Testis (tissue), 5 donors: ENCODE measurements around the gene TGFBI. TPM values are rescaled to one million over a fixed set of nuclear protein-coding genes. Genes with fewer than 3 reads are reported as not detected.

Source experiments
- DNase-seq: peaks from one replicate; pipeline ENCODE4 v3.0.0-alpha.2; 2019
- H3K27ac ChIP-seq, 2 donors: fragments of 200-600 bp; sonication (generic); one replicate each; pipeline ENCODE4 v1.5.1; 2019
- H3K27me3 ChIP-seq: fragments of 200-600 bp; sonication (generic); one replicate; pipeline ENCODE4 v1.5.1; 2019
- H3K36me3 ChIP-seq: fragments of 200-600 bp; sonication (generic); one replicate; pipeline ENCODE4 v1.5.1; 2017; ENCODE audit warnings: low read depth; ENCODE audit errors: missing control alignments
- H3K4me1 ChIP-seq: fragments of 200-600 bp; sonication (generic); one replicate; pipeline ENCODE4 v1.5.1; 2019
- H3K4me3 ChIP-seq, 2 donors: fragments of 200-600 bp; sonication (generic); one replicate each; pipeline ENCODE4 v1.5.1; 2017 to 2019
- H3K9me3 ChIP-seq: fragments of 200-600 bp; sonication (generic); one replicate; pipeline ENCODE4 v1.5.1; 2017
- CTCF ChIP-seq, 3 experiments: fragments of 450-650 bp in 2 of 3; fragments of 200-600 bp in 1 of 3; sonication (generic) in 1 of 3; IDR thresholded peaks; one replicate each; pipeline ENCODE4 v1.5.1; 2016 to 2019; ENCODE audit warnings: antibody characterized with exemption in 3 of 3, mild to moderate bottlenecking in 2 of 3, moderate library complexity in 1 of 3
- POLR2A ChIP-seq: fragments of 450-650 bp; IDR thresholded peaks from one replicate; pipeline ENCODE4 v1.6.1; 2017; ENCODE audit warnings: antibody characterized with exemption, mild to moderate bottlenecking, moderate library complexity
- WGBS, 2 donors: methylation state at CpG; one replicate each; pipeline ENCODE4 v1.1.5; 2018; 5-methylcytosine and 5-hydroxymethylcytosine counted together
- intact Hi-C: fragments of 100-400 bp; cut with DNase I; formaldehyde crosslinking; loops from one replicate; pipeline ENCODE4 v1.15.1; 2023; ENCODE audit warnings: low total_unique reads
- long read RNA-seq, 2 donors: transcript quantifications; one replicate each; lab custom pipeline, GENCODE V29; 2026
- polyA plus RNA-seq: library from polyadenylated mRNA; stranded (reverse); fragments of 350-450 nt; fragmentation: Illumina TruSeq; extraction: RNeasy Lipid Tissue Mini Kit (QIAGEN cat#74804); gene quantifications from one replicate; pipeline ENCODE4 v1.2.3, GENCODE V29; 2014; ENCODE audit warnings: low read depth, low replicate concordance; ENCODE audit not compliant: insufficient read depth
- total RNA-seq, 2 donors: library from RNA; depleted of rRNA; stranded (reverse); fragments of >200 nt; gene quantifications; one replicate each; pipeline ENCODE4 v1.2.3, GENCODE V29; 2016

The TGFBI gene
- total RNA-seq, result 10 to 100 TPM in 1 of 2 donors, 1 to 10 TPM in 1; 9.0 to 15.4 TPM
- 77.2 TPM for polyA plus RNA-seq
- long read RNA-seq, donor 1, partial matches to known transcripts, result 0 of 4 reads
- long read RNA-seq, donor 1, other reads (novel, unspliced or antisense), result 0 of 4 reads
- long read RNA-seq, donor 2, partial matches to known transcripts, result 22 of 26 reads
- long read RNA-seq, donor 2, other reads (novel, unspliced or antisense), result 0 of 26 reads

DNA sequence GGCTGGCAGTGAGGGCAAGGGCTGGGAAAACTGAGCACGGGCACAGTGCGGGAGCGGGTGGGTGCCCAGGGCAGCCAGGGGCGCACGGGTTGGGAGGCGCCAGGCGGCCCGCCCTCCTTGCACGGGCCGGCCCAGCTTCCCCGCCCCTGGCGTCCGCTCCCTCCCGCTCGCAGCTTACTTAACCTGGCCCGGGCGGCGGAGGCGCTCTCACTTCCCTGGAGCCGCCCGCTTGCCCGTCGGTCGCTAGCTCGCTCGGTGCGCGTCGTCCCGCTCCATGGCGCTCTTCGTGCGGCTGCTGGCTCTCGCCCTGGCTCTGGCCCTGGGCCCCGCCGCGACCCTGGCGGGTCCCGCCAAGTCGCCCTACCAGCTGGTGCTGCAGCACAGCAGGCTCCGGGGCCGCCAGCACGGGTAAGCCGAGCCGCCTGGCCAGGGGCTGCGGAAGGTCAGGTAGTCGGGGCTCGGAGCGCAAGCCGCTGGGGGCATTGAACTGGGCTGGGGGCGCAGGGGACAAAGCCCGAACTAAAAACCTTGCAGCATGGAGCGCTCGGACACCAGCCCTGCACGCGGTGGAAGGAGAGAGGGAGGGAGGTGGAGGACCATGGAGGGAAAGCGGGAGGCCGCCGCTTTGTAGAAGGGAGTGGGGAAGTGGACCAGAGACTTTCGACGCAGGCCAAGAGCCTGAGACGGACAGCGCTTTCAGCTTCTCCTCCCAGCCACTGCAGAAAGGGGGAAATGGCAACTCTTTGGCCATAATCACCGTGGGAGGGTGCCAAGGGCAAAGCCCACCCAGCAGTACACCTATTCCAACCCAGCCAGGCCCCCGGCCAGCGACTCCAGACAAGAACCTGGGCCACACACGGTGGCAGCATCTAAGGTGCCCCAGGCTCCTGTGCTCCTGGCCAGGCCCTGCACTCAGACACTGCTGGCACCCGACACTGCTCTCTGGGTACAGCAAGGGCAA lies at the start of gene TGFBI:
Gene TGFBI, plus strand, starts transcription at position 207 of the 961 bp plus-strand sequence. Its CDS starts 68 bp downstream, at position 275.
- peaks cover 6% of the 10 kb centered on the region for H3K4me1 ChIP-seq
- H3K9me3 ChIP-seq, result no peaks in the 10 kb centered on the region
- WGBS, 2 donors, result 8 to 10% methylated on average over 31 to 61 of the region's 68 CpGs
- intact Hi-C loops, result no loop called here
- no peak for TF ChIP-seq POLR2A
- H3K4me3 ChIP-seq, result peak within 1 kb of the TSS; percentile 49 to 58
- H3K36me3 ChIP-seq, result no peaks in the 10 kb centered on the region
- peak; percentile 63 for DNase-seq
- peak within 1 kb of the TSS in 1 of 2 donors; percentile 48 for H3K27ac ChIP-seq
- H3K27me3 ChIP-seq, result no peaks in the 10 kb centered on the region

DNA sequence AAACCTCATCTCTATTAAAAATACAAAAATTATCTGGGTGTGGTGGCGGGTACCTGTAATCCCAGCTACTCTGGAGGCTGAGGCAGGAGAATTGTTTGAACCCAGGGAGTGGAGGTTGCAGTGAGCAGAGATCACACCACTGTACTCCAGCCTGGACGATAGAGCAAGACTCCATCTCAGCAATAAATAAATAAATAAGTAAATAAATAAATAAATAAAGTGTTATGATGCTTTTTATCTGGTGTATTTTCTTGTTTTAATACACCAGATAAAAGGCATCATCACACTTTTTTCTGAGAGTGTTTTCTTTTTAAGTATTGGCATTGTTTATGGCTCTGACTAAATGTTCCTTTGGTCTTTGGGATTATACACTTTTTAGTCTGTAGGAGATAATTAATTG lies 49.8 kb upstream of the TGFBI start:
- no peaks in the 10 kb centered on the region for H3K9me3 ChIP-seq
- intact Hi-C loops, result no loop called here
- H3K4me1 ChIP-seq, result no peaks in the 10 kb centered on the region
- 89 to 92% methylated on average over 2 of the region's 2 CpGs for WGBS, 2 donors
- H3K4me3 ChIP-seq, result no peak overlapping the region
- H3K27me3 ChIP-seq, result no peaks in the 10 kb centered on the region
- H3K27ac ChIP-seq, result no peak overlapping the region
- no peak for DNase-seq
- no peaks in the 10 kb centered on the region for H3K36me3 ChIP-seq
- TF ChIP-seq POLR2A (no peak), CTCF (IDR thresholded peaks at IDR 0.05) (no peak)

- Histone ChIP-seq H3K4me1 (no peaks in the 10 kb centered on the region), H3K4me3 (no peak overlapping the region), H3K36me3 (no peaks in the 10 kb centered on the region), H3K9me3 (no peaks in the 10 kb centered on the region), H3K27me3 (no peaks in the 10 kb centered on the region), H3K27ac (no peak overlapping the region)
- DNase-seq, result no peak
- 52 to 74% methylated on average over 1 of the region's 1 CpG for WGBS, 2 donors
- intact Hi-C loops, result no loop called here
- TF ChIP-seq POLR2A (no peak), CTCF (IDR thresholded peaks at IDR 0.05) (no peak)
These were observed 49.3 kb upstream of the TGFBI start for GRCh38 chr5:135979510-135979909.

DNA sequence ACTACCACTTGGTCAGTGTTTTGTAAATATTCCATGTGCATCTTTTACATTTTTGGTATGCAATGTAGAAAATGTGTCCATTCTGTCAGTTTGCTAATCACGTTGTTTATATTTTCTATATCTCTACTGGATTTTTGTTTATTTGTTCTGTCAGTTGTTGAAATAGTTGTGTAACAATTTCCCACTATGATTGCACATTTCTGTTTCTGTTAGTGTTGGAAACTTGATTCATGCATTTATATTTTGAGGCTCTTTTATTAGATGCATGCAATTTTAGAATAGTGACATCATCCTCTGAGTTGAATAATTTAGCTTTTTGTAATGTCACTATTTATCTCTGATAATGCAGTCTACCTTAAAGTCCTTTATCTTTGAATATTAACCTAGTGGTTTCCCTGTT lies 48.2 kb upstream of the TGFBI start:
- H3K4me3 ChIP-seq, result no peak overlapping the region
- H3K36me3 ChIP-seq, result no peaks in the 10 kb centered on the region
- no peak for DNase-seq
- H3K27me3 ChIP-seq, result no peaks in the 10 kb centered on the region
- no peaks in the 10 kb centered on the region for H3K4me1 ChIP-seq
- H3K27ac ChIP-seq, result no peak overlapping the region
- 83 to 88% methylated on average over 1 of the region's 1 CpG for WGBS, 2 donors
- TF ChIP-seq CTCF (IDR thresholded peaks at IDR 0.05), result no peak
- no peak for TF ChIP-seq POLR2A
- intact Hi-C loops, result no loop called here
- H3K9me3 ChIP-seq, result no peaks in the 10 kb centered on the region

DNA sequence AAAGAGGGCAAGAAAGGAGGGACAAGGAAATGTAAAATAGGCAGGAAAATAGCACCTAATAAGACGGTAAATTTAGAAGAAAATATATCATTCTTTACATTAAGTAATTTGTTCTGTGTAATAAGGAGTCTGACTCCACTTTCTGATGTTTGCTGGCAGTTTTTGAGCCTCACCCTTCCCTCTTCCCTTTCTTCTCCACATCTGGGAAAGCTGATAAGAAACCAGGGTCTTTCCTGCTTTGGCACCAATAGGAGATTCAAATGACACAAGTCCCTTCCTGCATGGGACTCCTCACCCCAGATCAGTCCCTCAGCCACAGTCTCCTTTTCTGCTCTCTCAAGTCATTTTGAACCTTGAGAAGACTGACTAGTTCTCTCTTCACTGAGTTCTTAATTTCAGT lies 42.8 kb upstream of the TGFBI start:
- no peaks in the 10 kb centered on the region for H3K27me3 ChIP-seq
- H3K36me3 ChIP-seq, result no peaks in the 10 kb centered on the region
- no peak overlapping the region for H3K4me3 ChIP-seq
- no peak for DNase-seq
- no peaks in the 10 kb centered on the region for H3K9me3 ChIP-seq
- no peak overlapping the region for H3K27ac ChIP-seq
- WGBS, 2 donors, result 77 to 79% methylated on average over 1 of the region's 1 CpG
- TF ChIP-seq CTCF (IDR thresholded peaks at IDR 0.05) (no peak), POLR2A (no peak)
- no peaks in the 10 kb centered on the region for H3K4me1 ChIP-seq
- intact Hi-C loops, result no loop called here
